Measurements from ENCODE around the gene GRIN1. TPM values are rescaled to one million over a fixed set of nuclear protein-coding genes. Genes with fewer than 3 reads are reported as not detected.
A peak's percentile ranks its signal among the peaks of the same experiment; 100 is the strongest.

GRIN1 gene
- total RNA-seq, 1 donor from 2014 or later: not detected

DNA sequence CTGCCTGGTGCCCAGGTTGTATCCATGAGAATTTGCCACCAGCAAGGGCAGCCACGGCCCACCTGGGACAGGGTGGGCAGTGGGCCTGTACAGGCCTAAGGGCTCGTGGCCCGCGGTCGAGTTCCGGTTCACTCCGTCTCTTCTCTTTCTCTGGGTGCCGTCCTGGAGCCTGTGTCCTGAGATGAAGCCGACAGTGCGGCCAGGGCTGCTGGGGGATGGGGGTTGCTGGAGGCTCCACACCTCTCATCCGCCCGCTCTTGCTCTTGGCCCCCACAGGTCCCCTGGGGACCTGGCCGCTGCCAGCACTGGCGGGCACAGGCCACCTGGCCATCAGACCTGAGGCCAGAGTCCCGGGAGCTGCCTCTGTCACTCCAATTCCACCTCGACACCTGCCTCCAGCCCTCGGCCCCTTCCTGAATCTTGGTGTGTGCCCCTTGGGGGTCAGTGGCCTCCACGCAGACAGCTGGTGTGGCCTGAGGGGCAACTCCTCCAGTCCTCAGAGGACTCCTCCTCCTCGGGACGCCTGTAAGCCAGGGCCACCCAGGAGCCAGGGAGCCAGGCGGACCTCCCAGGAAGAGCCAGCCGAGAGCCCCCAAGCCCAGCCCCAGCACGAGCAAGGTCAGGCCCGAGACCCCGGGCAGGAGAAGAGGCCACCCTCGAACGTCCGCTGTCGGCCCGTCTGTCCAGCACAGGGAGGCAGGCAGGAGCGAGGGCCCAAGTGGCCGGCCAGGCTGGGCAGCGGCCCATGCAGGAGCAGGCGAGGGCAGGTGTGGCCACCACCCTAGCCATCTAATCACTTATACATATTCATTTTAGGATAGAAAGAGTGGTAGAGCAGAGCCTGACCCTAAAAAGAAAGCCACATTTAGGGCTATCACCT is 25.7 kb downstream of the GRIN1 start:
- no peak for DNase-seq (ENCODE audit: low read depth in 2 of 2)

DNA sequence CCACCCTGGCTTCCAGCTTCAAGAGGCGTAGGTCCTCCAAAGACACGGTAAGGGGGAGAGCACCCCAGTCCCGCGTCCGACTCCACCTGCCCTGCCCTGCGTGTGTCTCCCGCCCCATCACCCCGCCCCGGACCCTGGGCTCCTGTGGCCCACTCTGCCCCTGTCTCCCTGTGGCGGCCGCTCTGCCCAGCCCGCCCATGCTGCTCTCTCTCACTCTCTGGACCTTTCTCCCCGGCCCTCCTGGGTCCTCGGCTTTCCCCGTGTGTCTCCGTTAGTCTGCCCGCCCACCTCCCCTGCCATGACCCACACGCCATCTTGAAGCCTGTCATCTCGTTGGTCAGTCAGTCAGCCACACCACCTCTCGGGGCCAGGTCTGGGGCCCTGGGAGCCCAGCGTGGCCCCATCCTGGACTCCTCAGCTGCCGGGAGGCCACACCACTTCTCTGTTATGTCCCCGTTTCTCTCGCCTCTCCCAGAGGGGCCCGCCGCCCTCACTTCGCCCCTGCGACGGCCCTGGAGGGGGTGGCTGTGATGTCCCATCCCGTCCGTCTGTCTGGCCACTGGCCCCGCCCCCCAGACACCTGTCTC is 26.4 kb downstream of the GRIN1 start:
- no peak for DNase-seq (ENCODE audit: low read depth in 2 of 2)

DNA sequence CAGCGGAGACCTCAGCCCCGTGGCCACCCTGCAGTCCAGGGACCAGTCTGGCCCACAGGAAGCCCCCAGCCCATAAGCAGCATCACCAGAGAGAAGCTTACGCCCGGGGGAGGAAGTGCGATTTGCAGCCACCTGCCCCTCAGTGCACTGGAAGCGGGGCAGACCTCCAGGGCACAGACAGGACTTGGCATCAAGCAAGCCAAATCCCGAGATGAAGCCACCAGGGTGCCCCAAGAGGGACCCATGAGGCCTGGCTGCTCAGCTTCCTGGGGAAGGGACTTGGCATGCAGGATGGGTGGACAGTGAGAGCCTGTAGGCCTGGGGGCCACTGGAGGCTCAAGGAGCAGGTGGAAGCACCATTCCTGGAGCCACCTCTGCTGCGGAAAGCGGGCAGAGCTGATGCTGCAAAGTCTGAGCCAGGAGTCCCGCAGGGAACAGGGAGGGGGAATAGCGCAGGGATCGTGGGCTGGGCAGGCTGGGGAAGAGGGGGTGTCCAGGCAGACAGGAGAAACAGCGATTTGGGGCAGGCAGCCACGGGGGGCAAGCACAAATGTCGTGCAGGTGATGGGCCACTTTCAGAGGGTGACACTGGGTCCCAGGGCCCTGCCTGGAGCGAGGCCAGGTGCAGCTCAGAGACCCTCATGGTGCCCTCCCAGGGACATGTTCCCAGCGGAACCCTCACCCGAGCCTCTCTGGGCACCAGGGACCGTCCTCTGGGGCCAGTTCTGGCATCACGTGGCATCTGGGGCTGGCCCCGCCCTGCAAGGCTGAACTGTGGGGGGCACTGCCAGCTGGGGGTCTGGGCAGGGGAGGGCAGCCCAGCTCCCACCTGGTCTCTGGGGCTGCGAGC is 27.7 kb downstream of the GRIN1 start:
- DNase-seq (ENCODE audit: low read depth in 2 of 2): no peak

DNA sequence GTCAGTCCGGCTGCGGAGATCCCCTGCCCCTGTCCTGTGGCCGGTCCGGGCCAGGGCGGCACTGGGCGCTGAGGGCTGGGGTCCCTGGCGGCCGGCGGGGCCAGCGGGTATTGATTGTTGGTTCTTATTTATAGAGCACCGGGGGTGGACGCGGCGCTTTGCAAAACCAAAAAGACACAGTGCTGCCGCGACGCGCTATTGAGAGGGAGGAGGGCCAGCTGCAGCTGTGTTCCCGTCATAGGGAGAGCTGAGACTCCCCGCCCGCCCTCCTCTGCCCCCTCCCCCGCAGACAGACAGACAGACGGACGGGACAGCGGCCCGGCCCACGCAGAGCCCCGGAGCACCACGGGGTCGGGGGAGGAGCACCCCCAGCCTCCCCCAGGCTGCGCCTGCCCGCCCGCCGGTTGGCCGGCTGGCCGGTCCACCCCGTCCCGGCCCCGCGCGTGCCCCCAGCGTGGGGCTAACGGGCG is 28.4 kb downstream of the GRIN1 start:
- DNase-seq (ENCODE audit: low read depth in 2 of 2): no peak

DNA sequence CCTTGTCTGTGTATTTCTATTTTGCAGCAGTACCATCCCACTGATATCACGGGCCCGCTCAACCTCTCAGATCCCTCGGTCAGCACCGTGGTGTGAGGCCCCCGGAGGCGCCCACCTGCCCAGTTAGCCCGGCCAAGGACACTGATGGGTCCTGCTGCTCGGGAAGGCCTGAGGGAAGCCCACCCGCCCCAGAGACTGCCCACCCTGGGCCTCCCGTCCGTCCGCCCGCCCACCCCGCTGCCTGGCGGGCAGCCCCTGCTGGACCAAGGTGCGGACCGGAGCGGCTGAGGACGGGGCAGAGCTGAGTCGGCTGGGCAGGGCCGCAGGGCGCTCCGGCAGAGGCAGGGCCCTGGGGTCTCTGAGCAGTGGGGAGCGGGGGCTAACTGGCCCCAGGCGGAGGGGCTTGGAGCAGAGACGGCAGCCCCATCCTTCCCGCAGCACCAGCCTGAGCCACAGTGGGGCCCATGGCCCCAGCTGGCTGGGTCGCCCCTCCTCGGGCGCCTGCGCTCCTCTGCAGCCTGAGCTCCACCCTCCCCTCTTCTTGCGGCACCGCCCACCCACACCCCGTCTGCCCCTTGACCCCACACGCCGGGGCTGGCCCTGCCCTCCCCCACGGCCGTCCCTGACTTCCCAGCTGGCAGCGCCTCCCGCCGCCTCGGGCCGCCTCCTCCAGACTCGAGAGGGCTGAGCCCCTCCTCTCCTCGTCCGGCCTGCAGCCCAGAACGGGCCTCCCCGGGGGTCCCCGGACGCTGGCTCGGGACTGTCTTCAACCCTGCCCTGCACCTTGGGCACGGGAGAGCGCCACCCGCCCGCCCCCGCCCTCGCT is 29.0 kb downstream of the GRIN1 start:
- DNase-seq (ENCODE audit: low read depth in 2 of 2): no peak

DNA sequence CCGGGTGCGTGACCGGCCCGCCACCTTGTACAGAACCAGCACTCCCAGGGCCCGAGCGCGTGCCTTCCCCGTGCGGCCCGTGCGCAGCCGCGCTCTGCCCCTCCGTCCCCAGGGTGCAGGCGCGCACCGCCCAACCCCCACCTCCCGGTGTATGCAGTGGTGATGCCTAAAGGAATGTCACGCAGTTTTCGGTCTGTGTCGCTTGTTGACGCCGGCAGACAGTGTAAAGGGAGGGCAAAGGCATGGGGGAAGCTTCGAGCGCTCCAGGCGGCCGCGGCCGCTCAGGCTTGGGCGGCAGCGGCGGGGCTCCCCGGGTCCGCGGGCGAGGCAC is 29.6 kb downstream of the GRIN1 start:
- DNase-seq (ENCODE audit: low read depth in 2 of 2): no peak

DNA sequence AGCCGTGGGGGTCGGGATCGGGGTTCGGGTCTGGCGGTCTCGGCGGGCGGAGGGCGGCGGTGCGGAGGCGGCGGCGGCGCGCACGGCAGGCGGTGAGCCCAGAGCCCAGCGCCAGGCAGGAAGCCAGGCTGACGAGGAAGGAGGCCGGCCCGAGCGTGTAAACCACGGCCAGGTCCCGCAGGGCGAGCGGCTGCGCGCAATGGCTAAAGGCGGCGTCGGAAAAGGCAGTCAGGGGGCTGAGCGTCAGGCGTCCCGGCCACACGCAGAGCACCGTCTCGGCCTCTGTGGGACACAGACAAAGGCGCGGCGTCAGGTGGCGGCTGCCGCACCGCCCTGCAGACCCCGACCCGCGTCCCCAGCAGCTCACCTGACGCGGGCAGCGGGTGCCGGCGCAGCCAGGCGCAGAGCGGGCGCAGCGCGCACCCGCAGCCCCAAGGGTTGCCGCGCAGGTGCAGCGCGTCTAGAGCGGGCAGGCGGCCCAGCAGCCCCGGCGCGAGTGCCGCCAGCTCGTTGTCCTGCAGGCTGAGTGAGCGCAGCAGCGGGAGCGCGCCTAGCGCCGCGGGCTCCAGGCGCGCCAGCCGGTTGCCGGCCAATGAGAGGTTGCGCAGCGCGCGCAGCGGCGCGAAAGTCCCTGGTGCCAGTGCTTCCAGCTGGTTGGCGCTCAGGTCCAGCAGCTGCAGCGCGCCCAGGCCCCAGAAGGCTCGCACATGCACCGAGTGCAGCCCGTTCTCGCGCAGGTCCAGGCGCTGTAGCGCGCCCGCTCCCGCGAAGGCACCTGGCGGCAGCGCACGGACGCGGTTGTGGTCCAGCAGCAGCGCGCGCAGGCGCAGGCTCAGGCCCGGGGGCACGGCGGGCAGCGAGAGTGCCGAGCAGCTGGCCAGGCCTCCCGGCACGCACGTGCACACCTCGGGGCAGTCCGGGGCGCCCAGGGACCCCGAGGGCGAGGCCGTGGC is 30.2 kb downstream of the GRIN1 start:
- peak; percentile 25 to 74 for DNase-seq (ENCODE audit: low read depth in 2 of 2)

DNA sequence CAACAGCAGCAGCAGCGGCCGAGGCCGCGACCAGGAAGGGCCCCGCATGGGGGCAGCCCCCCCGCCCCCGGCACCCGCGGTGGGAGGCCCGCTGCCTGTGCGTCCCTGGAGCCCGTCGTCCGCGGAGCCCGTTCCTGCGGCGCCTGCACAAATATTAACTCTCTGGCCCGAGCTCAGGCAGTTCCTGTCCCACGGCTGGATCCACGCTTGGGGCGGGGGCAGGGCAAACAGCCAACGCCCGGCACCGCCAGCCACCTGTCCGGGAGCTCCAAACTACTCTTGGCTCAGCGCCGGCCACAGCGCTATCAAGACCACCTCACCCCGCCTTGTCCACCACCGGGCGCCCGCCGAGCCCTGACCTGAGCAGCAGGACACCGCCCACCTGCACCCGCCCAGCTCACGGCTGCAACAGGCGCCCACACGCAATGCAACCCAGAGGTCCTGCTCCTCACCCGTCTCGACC is 31.0 kb downstream of the GRIN1 start, which contains the start of gene LRRC26:
LRRC26 (minus strand) TSS at position 156 of the 463 bp plus-strand sequence; CDS start at position 48, 108 bp downstream.
- DNase-seq (ENCODE audit: low read depth in 2 of 2): no peak

DNA sequence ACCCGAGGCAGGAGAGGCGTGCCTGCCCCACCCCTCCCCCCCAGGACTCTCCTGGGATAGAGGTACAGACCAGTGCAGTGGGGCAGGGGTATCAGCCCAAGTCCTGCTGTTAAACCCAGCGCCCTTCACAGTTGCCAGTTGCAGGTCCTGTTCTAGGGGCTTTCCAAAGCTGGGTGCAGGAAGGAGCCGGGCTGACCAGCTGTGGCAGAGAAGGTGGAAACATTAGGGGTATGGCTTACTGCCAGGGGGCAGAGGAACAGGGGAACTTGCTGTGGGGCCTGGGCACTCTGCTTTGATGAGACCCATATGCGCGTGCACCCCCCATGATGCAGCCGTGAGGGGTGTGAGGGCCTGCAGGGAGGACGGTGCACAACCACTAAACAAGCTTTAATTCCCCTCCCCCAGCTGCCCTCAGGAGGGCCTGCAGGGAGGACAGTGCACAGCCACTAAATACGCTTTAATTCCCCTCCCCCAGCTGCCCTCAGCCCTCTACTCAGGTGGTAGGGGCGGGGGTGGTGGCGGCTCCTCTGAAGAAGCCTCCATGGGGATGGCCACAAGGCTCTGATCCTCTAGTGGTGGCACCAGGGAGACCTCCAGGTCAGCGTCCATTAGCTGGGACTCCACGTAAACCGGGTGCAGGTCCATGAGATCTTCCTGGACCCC is 31.7 kb downstream of the GRIN1 start:
- DNase-seq (ENCODE audit: low read depth in 2 of 2): no peak

DNA sequence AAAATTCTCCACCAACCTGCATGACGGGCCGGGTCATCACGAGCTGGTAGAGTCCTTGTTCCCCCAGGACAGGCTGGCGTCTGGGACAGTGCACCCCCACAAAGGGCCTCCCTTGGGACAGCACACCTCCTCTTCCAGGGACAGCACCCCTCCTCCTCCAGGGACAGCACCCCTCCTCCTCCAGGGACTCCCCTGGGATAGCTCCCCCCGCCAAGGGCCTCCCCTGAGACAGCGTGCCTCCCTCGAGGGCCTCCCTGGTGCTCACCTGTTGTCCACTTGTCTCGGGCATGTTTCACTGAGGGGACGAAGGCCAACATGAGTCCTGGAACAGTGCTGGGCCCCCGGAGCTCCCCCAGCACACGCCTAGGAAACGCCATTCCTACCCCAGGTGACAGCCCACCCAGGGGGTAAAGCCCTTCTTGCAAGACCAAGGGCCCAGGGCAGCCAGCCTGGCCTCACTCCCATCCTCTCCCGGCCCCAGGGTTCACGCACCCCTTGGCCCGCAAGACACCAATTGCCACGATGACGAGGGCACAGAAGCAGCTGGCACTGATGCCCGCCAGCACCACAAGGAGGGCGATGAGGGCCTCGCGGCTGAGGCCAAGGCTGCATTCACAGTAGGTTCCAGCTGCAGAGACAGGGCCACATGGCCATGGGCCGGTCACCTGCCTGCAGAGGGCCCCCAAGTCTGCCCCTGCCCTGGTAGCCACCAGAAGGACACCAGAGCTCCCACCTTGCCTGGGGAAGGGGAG is 32.4 kb downstream of the GRIN1 start:
- no peak for DNase-seq (ENCODE audit: low read depth in 2 of 2)

DNA sequence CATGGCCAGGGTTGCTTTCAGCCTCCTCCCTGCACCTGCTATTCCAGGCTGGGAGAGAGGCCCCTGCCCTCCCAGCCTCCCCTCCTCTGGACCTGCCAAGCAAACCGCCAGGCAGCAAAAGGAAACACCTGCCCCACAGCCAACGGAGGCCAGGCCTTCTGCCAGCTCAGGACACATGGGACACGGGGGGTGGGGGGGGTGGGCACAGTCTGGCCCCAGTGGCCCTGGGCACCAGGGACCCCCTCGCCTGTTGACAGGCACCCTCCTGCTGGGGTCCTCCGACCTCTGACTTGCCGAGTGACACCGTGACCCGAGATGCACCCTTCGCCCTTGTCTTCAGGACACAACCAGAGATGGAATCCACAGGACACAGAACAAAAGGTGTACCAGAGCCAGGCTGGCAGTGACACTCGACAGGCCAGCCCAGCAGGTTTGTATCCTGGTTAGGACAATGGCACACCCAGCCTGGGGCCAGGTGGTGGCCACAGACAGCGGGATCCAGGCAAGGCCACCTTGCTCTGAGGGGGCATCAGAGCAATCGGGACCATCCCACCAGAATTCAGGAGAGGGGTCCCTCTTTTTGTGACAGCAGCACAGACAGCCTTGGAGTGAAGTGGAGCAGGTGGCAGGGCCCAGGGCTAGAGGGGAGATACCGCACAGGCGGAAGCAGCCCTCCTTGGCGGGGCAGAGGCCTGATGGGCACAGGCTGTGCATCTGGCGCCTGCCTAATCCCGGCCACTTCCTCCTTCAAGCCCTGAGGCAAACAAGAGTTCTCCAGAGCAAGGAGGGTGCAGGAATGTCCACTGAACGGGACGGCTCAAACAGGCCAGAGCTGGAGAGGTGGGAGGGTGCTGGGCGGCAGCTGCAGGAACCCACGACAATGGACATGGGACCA is 34.2 kb downstream of the GRIN1 start:
- no peak for DNase-seq (ENCODE audit: low read depth in 2 of 2)

DNA sequence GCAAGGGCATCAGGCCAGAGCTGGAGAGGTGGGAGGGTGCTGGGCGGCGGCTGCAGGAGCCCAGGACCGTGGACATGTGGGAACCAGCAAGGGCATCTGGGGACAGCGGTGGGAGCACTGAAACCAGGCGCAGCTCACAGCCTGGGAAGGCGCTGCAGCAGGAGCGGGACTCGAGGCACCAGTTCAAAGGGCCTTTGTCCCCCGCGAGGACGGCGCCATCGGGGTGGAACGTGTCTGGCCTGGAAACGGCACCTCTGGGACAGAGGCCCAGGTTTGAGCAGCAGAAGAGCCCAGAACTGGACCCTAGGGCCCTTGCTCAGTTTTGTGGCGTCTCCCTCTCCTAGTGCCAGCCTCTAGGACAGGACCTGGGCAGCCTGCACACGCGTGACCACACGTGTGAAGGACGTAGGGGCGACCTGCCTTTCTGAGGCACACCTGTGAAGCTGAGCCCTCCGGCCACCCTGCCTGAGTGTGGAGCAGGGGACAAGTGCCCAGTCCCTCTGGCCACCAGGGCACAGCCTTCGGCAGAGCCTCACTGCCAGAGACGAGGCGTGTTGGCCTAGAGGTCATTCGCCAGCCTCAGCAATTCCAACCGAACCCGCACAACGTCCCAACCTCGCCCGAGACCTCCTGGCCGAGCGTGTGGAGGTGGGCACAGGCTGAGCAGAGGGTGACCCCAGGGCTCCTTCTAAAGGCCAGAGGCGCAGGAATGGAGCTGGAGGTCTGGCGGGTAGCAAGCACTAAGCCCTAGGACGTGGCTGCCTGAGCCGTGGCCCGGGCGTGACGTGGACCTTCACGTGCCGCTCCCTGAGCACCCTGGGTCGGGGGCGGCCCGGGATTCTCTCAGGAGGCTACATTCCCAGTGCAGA is 35.1 kb downstream of the GRIN1 start:
- no peak for DNase-seq (ENCODE audit: low read depth in 2 of 2)

DNA sequence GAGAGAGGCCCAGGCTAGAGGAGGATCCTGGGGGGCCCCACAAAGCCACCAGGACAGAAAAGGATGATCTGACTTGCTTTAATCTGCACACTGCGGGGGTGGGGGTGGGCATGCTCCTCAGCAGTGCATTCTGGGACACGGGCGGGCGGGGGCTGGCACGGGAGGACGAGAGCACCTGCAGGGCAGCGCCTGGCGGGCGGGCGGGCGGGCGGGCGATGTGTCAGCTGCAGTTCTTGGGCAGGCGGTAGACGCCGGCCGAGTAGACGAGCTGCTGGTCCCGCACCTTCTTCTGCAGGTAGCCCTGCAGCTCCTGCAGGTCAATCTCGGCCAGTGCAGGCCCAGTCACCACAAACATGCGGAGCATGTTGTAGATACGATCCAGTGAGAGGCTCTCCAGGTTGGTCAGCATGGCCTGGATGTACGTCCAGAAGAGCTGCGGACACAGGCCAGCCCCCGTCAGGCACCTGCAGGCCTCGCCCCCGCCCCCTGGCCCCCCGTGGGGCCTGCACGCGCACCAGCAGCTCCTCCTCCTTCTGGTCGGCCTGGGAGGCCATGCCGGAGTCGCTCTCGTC is 35.9 kb downstream of the GRIN1 start:
- DNase-seq (ENCODE audit: low read depth in 2 of 2): no peak

DNA sequence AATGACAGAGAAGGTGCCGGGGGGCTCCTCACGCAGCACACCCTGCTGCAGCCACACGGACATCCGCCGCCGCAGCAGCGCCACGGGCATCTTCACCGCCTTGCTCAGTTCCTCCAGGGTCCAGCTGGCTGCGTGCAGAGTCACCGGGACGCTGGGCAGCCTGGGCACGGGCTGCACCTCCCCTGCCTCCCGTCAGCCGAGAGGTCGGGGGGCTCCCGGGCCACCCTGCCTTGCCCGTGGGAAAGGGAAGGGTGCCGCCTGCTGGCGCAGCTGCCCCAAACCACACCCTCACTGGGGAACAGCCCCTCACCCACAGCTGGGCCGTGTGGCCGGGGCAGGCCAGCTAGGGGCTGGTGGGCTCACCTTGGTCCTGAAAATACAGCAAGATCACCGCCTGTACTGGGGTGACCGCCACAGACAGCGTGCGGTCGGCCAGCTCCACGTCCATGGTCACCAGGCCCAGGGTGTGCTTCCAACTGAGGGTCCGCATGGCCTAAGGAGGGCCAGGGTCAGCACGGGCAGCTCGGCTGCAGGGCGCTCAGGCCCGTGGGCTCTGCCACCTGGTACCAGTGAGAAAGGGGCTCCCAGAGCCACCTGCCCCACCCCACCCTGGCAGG is 36.5 kb downstream of the GRIN1 start:
- no peak for DNase-seq (ENCODE audit: low read depth in 2 of 2)

DNA sequence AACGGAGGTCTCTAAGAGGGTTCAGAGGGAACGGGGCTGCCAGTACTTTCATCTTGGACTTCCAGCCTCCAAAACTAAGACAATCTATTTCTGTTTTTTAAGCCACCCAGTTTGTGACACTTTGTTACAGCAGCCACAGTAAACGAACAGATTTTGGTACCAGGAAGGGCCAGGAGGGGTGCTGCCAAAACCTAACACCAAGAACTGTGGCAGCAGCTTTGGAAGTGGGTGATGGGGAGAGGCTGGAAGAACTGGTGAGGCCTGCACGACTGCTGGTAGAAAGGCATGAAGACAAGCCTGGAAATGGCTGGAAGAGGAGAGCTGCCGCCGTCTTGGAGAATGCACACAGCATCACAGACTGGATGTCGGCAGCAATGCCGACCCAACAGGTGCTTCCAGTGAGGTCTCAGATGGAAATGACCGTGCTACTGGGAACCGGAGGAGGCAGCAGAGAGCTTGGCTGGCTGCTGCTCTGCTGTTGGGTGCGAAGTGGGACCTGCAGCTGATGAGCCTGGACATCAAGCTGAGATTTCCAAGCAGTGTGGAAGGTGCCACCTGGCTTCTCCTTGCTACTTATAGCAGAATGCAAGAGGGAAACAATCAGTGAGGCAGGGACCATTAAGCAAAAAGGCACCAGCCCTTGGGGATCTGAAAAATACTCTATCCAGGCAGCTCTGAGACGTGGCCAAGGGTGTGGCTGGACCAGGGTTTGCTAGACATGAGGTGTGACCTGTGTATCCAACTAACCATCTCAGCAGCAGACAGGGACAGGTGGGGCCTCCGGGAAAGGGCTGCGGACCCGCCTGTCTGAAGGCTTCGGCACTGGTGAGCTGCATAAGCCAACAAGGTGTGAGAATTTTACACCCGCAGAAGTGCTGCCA is 37.6 kb downstream of the GRIN1 start:
- DNase-seq (ENCODE audit: low read depth in 2 of 2): peak; percentile 28 to 52
